Measurements from ENCODE around the gene SPNS1.

DNA sequence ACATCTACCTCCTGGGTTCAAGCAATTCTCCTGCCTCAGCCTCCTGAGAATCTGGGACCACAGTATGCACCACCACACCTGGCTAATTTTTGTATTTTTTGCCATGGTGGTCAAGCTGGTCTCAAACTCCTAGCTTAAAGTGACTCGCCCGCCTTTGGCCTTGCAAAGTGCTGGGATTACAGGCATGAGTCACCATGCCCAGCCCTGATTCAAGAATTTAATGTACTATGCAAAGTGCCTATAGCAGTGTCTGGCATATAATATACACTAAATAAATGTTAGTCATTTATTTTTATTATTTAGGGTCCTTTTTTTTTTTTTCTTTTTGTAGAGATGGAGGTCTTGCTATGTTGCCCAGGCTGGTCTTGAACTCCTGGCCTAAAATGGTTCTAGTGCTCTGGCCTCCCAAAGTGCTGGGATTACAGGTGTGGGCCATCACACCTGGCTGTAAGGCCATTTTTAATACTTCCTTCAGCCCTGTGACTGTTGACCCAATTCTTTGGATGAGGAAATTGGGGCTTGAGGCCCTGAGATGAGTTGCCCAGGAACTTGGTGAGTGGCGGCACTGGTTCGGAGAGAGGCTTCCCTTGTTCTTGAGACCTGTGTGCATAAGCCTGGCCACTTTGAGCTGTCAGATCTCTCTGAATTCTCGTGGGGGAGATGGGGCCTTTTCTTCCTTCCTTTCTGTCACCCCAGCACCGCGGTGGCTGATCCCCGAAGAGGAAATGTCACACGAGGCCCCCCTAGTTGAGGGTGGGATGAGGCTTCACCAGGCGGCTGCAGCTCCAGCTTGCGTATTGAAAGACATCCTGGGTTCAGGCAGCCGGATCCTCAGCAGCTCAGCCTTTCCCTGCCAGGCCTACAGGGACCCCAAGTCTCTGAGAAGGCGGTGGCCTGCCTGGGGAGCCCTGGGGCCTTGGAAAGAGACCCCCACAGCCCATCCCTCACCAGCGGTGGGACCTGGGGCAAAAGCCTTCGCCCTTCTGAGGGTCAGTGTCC lies 49.0 kb downstream of the SPNS1 start:
- TF ChIP-seq, protein P1, sequence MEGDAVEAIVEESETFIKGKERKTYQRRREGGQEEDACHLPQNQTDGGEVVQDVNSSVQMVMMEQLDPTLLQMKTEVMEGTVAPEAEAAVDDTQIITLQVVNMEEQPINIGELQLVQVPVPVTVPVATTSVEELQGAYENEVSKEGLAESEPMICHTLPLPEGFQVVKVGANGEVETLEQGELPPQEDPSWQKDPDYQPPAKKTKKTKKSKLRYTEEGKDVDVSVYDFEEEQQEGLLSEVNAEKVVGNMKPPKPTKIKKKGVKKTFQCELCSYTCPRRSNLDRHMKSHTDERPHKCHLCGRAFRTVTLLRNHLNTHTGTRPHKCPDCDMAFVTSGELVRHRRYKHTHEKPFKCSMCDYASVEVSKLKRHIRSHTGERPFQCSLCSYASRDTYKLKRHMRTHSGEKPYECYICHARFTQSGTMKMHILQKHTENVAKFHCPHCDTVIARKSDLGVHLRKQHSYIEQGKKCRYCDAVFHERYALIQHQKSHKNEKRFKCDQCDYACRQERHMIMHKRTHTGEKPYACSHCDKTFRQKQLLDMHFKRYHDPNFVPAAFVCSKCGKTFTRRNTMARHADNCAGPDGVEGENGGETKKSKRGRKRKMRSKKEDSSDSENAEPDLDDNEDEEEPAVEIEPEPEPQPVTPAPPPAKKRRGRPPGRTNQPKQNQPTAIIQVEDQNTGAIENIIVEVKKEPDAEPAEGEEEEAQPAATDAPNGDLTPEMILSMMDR (IDR thresholded peaks at IDR 0.05) = no peak
- TF ChIP-seq POLR2A (IDR thresholded peaks at IDR 0.05) = no peak

Measured in testis (tissue), 2 donors.